Stimulated activated CD4-positive, alpha-beta T cell treated with anti-CD3 and anti-CD28 coated beads, TNF-alpha, amount 100 ng/mL, for 1 hour (primary cell): ENCODE measurements around the gene POM121L2.

Experiments used
- DNase-seq, 3 donors: peaks; one replicate each; pipeline ENCODE4 v3.0.0-alpha.2; 2020; ENCODE audit warnings: low read depth in 3 of 3, low spot score in 1 of 3

Gene POM121L2

DNA sequence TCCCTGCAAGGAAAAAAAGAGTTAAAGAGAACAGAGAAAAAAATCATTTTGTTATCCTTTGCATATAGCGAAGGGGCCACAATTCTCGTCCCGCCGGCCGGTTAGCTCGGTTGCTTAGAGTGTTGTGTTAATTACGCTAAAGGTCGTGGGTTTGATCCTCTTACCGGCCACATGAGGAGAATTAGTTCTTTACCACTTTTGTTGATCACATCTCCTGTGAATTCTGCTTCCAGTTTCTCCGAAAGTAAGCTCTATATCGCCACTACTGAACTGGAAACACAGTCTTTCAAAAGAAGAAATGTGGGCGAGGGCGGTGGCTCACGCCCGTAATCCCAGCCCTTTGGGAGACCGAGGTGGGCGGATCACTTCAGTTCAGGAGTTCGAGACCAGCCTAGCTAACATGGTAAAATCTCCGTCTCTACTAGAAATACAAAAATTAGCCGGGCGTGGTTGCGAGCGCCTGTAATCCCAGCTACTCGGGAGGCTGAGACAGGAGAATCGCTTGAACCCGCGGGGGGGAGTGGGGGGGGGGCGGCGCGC is 51.2 kb downstream of the POM121L2 start:
- DNase-seq: no peak

DNA sequence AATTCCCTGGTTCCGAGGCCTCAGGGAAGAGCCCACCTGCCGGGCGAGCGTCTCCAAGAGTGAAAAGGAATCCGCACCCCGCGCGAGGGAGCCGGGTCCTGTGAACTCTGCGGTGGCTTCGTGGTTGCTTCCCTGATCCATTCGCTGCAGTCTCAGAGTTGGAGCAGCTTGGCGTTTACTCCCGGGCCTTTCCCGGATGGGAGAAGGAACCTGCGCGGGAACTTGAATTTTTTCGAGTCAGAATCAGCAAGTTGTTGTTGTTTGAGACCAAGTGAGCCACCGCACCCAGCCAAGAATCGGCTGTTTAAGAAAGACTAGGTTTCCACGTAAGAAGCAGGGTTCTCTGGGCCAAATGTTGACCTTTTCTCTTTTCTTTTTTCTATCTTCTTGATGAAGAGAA is 51.7 kb downstream of the POM121L2 start:
- DNase-seq: no peak
